Hypothalamus (tissue), 51 donors: ENCODE results near the gene TMEM179.
A peak's percentile ranks its signal among the peaks of the same experiment; 100 is the strongest.

Source experiments
- DNase-seq, 51 donors: peaks; one replicate each; lab custom pipeline; 2025; lab: John Stamatoyannopoulos, UW

Gene TMEM179

DNA sequence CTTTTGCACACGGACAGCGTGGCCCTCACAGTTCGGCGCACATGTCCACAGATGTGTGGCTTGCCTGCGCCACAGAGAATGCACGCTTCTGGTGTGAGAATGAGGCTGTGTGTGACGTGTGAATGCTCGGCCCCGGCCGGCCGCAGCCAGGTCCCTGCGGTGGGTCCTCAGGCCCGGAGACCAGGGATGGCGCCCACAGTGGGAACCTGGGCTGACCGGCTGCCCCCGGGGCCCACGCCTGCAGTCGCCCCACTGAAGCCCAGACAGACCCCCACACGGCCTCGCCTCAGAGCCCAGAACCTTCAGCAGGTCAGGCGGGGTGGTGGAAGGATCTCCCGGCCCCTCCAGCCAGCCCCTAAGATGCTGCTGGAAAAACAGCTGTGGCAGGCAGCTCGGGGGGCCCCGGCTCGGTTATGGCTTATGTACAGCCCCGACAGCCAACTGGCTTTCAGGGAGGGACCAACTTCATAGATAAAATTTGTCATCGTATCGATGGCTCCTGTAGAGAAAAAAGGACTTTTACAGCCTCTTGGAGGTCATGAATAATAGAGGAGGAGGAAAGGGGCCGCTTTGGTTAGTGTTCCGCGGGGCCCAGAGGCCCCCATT is 29.5 kb downstream of the TMEM179 start:
- no peak for DNase-seq

GRCh38 chr14:104574536-104574935 is 30.0 kb downstream of the TMEM179 start:
- no peak for DNase-seq

GRCh38 chr14:104573930-104574329 is 30.6 kb downstream of the TMEM179 start:
- DNase-seq, result no peak

GRCh38 chr14:104572668-104573067 is 31.9 kb downstream of the TMEM179 start:
- DNase-seq, result no peak

- no peak for DNase-seq
These were observed 32.4 kb downstream of the TMEM179 start for GRCh38 chr14:104572024-104572626.

DNA sequence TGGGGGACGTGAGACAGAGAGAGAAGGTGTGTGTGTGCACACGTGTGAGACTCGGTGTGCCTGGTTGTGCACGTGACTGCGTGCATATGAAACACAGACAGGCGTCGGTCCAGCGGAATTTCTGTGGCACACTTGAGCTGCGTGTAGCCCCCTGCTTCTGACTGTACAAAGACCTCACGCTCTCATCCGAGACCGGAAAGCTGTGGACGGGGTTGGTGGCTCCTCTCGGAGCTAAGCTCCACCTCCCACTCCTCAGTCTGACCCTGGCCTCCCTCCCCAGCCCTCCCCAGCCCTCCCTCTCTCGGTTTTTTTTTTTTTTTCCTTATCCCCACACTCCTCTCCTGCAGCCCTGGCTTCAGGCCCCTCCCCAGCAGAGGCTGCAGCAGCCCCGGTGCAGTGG is 33.3 kb downstream of the TMEM179 start:
- DNase-seq, result no peak

GRCh38 chr14:104569435-104569834 is 35.1 kb downstream of the TMEM179 start:
- DNase-seq, result no peak

- no peak for DNase-seq
These were observed 36.0 kb downstream of the TMEM179 start for GRCh38 chr14:104568620-104569019.

GRCh38 chr14:104567957-104568225 is 36.7 kb downstream of the TMEM179 start:
- no peak for DNase-seq

DNA sequence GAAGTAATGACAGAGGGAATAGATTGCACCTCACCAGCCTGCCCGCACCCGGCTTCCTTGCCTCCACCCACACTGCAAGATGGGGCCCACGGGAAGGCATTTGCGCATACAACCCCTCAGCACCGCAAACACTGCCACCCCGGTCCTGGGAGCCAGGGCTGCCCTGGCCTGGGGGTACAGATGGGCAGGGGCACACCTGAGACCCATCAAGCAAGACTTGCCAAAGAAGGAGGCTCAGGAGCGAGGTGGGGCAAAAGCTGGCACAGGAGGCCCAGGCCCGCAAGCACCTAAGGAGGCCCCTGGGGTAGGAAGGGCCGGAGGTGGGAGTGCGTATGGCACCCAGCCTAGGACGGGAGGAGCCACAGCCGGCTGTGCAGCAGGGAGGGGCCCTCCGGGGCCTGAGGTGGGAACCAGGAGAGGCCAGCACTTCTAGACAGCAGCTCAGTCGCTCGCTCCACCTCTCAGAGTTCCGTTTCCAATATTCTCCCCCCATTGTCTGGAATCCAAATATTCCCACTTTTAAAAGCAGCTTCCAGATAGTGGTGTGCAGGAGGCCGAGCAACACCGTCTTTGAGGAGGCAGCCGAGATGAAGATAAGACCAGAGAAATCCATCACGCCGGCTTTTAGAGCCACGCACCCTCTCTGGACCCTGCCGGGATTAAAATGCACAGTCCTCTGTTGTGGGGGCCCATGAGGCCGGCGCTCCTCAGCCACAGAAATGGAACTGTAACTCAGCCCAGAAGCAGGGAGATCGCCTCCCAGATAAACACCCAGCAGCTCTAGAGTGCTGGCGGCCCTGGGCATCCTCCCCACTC is 37.2 kb downstream of the TMEM179 start:
- DNase-seq, result no peak

- no peak for DNase-seq
These were observed 39.6 kb downstream of the TMEM179 start for GRCh38 chr14:104564744-104565679.

DNA sequence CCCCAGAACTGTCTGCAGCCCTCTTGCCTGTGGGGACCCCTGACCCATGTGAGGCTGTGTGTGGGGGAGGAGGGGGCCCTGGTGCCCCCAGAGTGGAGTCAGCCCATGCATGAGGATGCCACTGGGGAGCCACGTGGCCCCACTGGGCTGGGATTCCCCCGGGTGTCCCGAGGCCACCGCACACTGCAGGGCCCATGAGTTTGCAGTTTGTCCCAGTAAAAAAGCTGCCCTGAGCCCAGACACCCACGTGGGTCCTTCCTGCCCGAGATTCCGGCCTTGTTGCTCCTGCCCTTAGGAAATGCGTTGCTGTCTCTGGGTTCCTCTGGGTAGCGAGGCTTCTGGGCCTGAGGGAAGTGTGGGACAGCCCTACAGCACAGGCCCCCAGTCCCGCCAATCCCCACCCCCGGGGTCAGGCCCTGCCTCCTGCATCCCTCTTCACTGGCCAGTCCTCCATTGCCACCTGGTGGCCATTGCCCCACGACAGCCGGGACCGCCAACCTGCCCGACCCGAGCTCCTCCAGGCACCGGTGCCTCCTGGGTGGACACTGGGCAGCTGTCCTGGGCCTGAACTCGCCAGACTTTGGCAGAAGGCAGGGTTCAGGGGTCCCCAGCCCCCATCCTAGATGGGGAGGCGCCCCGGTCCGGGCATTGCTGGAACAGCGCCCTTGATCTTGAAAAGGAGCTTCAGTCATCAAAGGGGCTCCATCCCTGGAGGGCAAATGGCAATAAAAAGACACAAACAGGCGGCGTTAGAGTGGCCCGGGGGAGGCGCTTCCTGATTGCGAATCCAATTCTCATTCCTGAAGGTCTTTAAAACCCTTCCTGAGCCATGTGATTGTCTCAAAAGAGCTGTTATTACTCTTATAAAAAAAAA is 40.6 kb downstream of the TMEM179 start:
- DNase-seq, result peak in 47 of 51 donors; percentile 11 to 81 (median 49)

- DNase-seq, result no peak
These were observed 41.3 kb downstream of the TMEM179 start for GRCh38 chr14:104563191-104563741.

DNA sequence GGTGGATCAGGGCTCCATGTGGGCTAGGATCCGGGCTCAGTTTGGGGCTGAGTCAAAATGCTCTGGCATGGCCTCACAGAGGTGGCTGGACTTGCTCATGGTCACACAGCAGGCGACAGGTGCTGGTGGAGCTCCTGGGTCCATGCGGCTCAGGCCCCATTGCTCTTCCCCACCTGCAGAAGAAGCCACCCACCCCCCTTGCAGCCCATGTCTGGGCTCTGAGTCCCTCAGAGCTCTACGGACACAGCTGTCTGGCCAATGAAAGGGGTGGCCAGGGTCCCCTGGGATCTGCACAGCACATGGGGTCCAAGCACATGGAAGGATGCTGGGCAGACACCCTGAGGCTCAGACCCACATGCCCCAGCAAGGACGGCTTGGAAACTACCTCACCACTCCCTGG is 42.0 kb downstream of the TMEM179 start:
- no peak for DNase-seq

DNA sequence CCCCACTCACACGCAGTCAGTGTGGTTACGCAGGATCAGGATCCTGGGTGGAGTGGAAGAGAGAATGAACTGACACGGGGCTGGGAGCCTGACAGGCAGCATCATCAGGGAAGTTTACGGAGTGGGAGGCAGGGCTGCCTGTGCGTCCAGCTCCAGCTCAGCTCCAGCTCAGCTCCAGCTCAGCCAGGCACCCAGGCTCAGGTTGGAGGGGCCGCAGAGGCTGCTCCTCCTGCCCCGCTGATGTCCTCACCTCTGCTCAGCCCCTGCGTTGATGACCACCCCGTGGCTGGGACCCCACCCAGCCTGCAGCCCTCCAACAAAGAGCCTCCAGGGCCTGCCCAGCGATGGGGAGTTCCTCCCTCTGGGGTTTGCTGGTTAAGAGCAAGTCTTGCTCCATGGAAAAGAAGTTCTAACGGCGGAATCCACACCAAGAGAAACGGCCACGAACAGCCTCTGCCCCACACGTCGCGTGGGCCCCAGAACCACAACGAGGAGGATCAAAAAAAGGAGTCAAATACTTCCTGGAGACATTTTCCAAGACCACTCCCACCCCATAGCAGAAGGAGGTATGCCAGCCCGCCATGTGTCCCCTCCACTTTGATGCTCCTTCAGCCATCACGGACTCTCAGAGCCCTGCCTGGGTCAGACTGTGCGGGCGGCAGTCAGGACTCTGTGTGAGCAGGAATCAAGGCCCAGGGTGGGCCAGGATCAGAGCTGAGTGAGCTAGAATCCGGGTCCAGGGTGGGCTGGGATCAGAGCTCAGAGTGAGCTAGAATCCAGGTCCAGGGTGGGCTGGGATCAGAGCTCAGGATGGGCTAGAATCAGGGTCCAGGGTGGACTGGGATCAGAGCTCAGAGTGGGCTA is 42.7 kb downstream of the TMEM179 start:
- DNase-seq, result no peak

GRCh38 chr14:104561124-104561557 is 43.4 kb downstream of the TMEM179 start:
- no peak for DNase-seq

GRCh38 chr14:104560586-104560945 is 44.0 kb downstream of the TMEM179 start:
- DNase-seq, result no peak

GRCh38 chr14:104559804-104560585 is 44.6 kb downstream of the TMEM179 start:
- DNase-seq, result no peak
